GM12878 (cell line): ENCODE data around the gene CAPRIN2. TPM values are rescaled to one million over a fixed set of nuclear protein-coding genes. Genes with fewer than 3 reads are reported as not detected.

Experiments used
- ATAC-seq: fragments of 200-7000 bp; cut with Tn5 transposase; 3 replicates; pipeline ENCODE4 v1.9.1; 2020; ENCODE audit warnings: mild to moderate bottlenecking, moderate library complexity
- BruUV-seq: library from RNA; stranded (reverse); fragments of 400-500 nt; replicated peaks from 2 replicates; lab custom pipeline; 2021; lab: Mats Ljungman, UMichigan
- CTCF ChIA-PET: fragments of 300-600 bp; sonication (Branson Sonifier 250); formaldehyde crosslinking; extraction: SDS; loops from one replicate; lab custom pipeline; 2021; ENCODE audit warnings: inconsistent platforms; lab: Yijun Ruan, JAX
- POLR2A ChIA-PET: fragments of 350-600 bp; formaldehyde crosslinking; extraction: SDS; loops from one replicate; lab custom pipeline; 2021; ENCODE audit warnings: inconsistent platforms; lab: Charles Lee
- RAD21 ChIA-PET: fragments of 300-600 bp; sonication (Branson Sonifier 250); formaldehyde crosslinking; loops from one replicate; lab custom pipeline; 2023; ENCODE audit warnings: antibody characterized with exemption; ENCODE audit not compliant: unreplicated experiment; lab: Charles Lee
- SMC1A ChIA-PET: fragments of 300-600 bp; sonication (Branson Sonifier 250); formaldehyde crosslinking; loops from one replicate; lab custom pipeline; 2023; ENCODE audit not compliant: unreplicated experiment, uncharacterized antibody; lab: Charles Lee
- DNase-seq: peaks from one replicate; pipeline ENCODE4 v3.0.0-alpha.2; 2011; ENCODE audit warnings: low read depth, low spot score
- FAIRE-seq: peaks from 3 replicates; lab custom pipeline; 2011; peaks lifted over from hg19 to GRCh38; lab: Jason Lieb, UNC
- H2AFZ ChIP-seq: 2 replicates; pipeline ENCODE4 v1.6.0; 2011; ENCODE audit warnings: low read depth, low read length, control low read depth; ENCODE audit not compliant: control insufficient read depth
- H3K27ac ChIP-seq: 2 replicates; pipeline ENCODE4 v1.5.1; 2011; ENCODE audit warnings: control low read depth; ENCODE audit not compliant: control insufficient read depth, insufficient read depth
- H3K27me3 ChIP-seq, 2 experiments: replicated peaks in 1 of 2; 2 replicates each; pipeline versions ENCODE4 v1.6.0 to v1.6.1; 2011; ENCODE audit warnings: low read length in 1 of 2; ENCODE audit not compliant: control insufficient read depth in 2 of 2, insufficient read depth in 2 of 2
- H3K36me3 ChIP-seq, 2 experiments: 2 replicates each; pipeline ENCODE4 v1.5.1; 2011; ENCODE audit warnings: low read length in 1 of 2; ENCODE audit not compliant: control insufficient read depth in 2 of 2, insufficient read depth in 2 of 2
- H3K4me1 ChIP-seq: 2 replicates; pipeline ENCODE4 v1.6.1; 2011; ENCODE audit warnings: mild to moderate bottlenecking, low read length, moderate library complexity, mixed read lengths; ENCODE audit not compliant: control insufficient read depth, insufficient read depth
- H3K4me2 ChIP-seq: 2 replicates; pipeline ENCODE4 v1.6.0; 2011; ENCODE audit warnings: control low read depth; ENCODE audit not compliant: control insufficient read depth, insufficient read depth
- H3K4me3 ChIP-seq: fragments of 200-600 bp; sonication (generic); 2 replicates; pipeline ENCODE4 v1.5.1; 2016
- H3K79me2 ChIP-seq: 2 replicates; pipeline ENCODE4 v1.6.0; 2011; ENCODE audit warnings: low read length; ENCODE audit not compliant: control insufficient read depth, insufficient read depth
- H3K9ac ChIP-seq: 2 replicates; pipeline ENCODE4 v1.8.0; 2011; ENCODE audit warnings: low read length, control low read depth, mixed read lengths; ENCODE audit not compliant: control insufficient read depth, insufficient read depth
- H3K9me3 ChIP-seq: replicated peaks from 3 replicates; pipeline ENCODE4 v1.5.1; 2011; ENCODE audit warnings: mild to moderate bottlenecking, low read length; ENCODE audit not compliant: control insufficient read depth, insufficient read depth
- H4K20me1 ChIP-seq: 2 replicates; pipeline ENCODE4 v1.6.0; 2011; ENCODE audit not compliant: control insufficient read depth, insufficient read depth
- BCL11A ChIP-seq: IDR thresholded peaks from 2 replicates; pipeline ENCODE4 v1.6.1; 2011; ENCODE audit warnings: low read depth, low read length
- BHLHE40 ChIP-seq, 2 experiments: fragments of 450-650 bp in 1 of 2; IDR thresholded peaks; 2 replicates each; pipeline ENCODE4 v1.6.1; 2011 to 2017; ENCODE audit warnings: low read depth in 2 of 2, borderline replicate concordance in 1 of 2, improper control_type of control experiment in 1 of 2, low read length in 1 of 2, mild to moderate bottlenecking in 1 of 2
- CBFB ChIP-seq: IDR thresholded peaks from 2 replicates; pipeline ENCODE4 v1.6.1; 2016; ENCODE audit warnings: antibody characterized with exemption, low read depth
- HDGF ChIP-seq: fragments of 450-650 bp; IDR thresholded peaks from 2 replicates; pipeline ENCODE4 v1.6.1; 2016; ENCODE audit warnings: antibody characterized with exemption
- KDM1A ChIP-seq: fragments of 200-600 bp; sonication (generic); IDR thresholded peaks from 2 replicates; pipeline ENCODE4 v1.6.1; 2016; ENCODE audit warnings: borderline replicate concordance
- NFYB ChIP-seq: IDR thresholded peaks from 2 replicates; pipeline ENCODE4 v1.6.1; 2011; ENCODE audit warnings: low read depth, mild to moderate bottlenecking, low read length, improper control_type of control experiment, moderate library complexity; ENCODE audit not compliant: insufficient read depth
- NR2C1 ChIP-seq: fragments of 450-650 bp; IDR thresholded peaks from 2 replicates; pipeline ENCODE4 v1.6.1; 2017; ENCODE audit warnings: antibody characterized with exemption, mild to moderate bottlenecking, moderate library complexity
- NR2F1 ChIP-seq: fragments of 450-650 bp; conservative IDR thresholded peaks from 2 replicates; pipeline ENCODE4 v1.6.1; 2017; ENCODE audit warnings: mild to moderate bottlenecking
- NRF1 ChIP-seq: conservative IDR thresholded peaks from 2 replicates; pipeline ENCODE4 v1.6.1; 2011; ENCODE audit warnings: mild to moderate bottlenecking, low read depth, low read length, improper control_type of control experiment
- POLR2AphosphoS5 ChIP-seq: IDR thresholded peaks from 2 replicates; pipeline ENCODE4 v1.6.1; 2011; ENCODE audit warnings: mild to moderate bottlenecking, low read length, inconsistent platforms
- RCOR1 ChIP-seq: conservative IDR thresholded peaks from 2 replicates; pipeline ENCODE4 v1.6.1; 2012; ENCODE audit warnings: low read depth, low read length, improper control_type of control experiment
- RUNX3 ChIP-seq: IDR thresholded peaks from 2 replicates; pipeline ENCODE4 v1.6.1; 2012; ENCODE audit warnings: low read length, inconsistent platforms
- SMAD5 ChIP-seq: IDR thresholded peaks from 2 replicates; pipeline ENCODE4 v1.6.1; 2016; ENCODE audit warnings: antibody characterized with exemption, low read depth
- TARDBP ChIP-seq: IDR thresholded peaks from 2 replicates; pipeline ENCODE4 v1.6.1; 2016; ENCODE audit warnings: borderline replicate concordance
- ZZZ3 ChIP-seq: IDR thresholded peaks from 2 replicates; pipeline ENCODE4 v1.6.1; 2011; ENCODE audit warnings: low read depth; ENCODE audit not compliant: control insufficient read depth, insufficient read length
- WGBS: methylation state at CpG from one replicate; pipeline ENCODE4 v1.1.6; 2016; ENCODE audit warnings: low lambda C conversion rate; ENCODE audit not compliant: insufficient replicate concordance, insufficient coverage; ENCODE audit errors: missing lambda C conversion rate; 5-methylcytosine and 5-hydroxymethylcytosine counted together
- in situ Hi-C: fragments of 300-500 bp; cut with MboI; formaldehyde crosslinking; loops from 9 replicates; pipeline ENCODE4 v1.14.3; 2018; ENCODE audit warnings: mixed read lengths
- intact Hi-C: fragments of 100-400 bp; cut with micrococcal nuclease; formaldehyde crosslinking; loops from one replicate; pipeline ENCODE4 v1.14.2; 2022; ENCODE audit not compliant: unreplicated experiment
- polyA plus RNA-seq, 11 experiments: library from polyadenylated mRNA; depleted of rRNA in 4 of 11; unstranded in 6 of 11; stranded (reverse) in 5 of 11; fragments of >200 nt; fragmentation: Nextera tagmentation in 4 of 11; fragmentation: Illumina TruSeq in 1 of 11; extraction: Ambion mirVana in 4 of 11; extraction: Trizol in 1 of 11; gene quantifications; 1 replicate in 1 of 11; 2 replicates in 10 of 11; pipeline versions ENCODE4 v1.2.1 to v1.2.3, GENCODE V29; 2011 to 2016; ENCODE audit warnings: inconsistent platforms in 2 of 11, missing spikeins in 2 of 11, low read depth in 1 of 11
- total RNA-seq, 4 experiments: library from RNA; depleted of rRNA in 3 of 4; stranded (reverse); fragments of >200 nt in 3 of 4; fragmentation: Illumina TruSeq in 1 of 4; extraction: Trizol in 1 of 4; gene quantifications; 2 replicates each; pipeline versions ENCODE4 v1.2.1 to v1.2.3, GENCODE V29; 2013 to 2021
- TF ChIP-seq, protein P1 (sequence below): fragments of 450-650 bp; conservative IDR thresholded peaks from 2 replicates; pipeline ENCODE4 v1.6.1; 2017; ENCODE audit warnings: mild to moderate bottlenecking, moderate library complexity
- TF ChIP-seq, protein P2 (sequence below): IDR thresholded peaks from 2 replicates; pipeline ENCODE4 v1.6.1; 2012; ENCODE audit warnings: low read depth, low read length, improper control_type of control experiment

Gene CAPRIN2
- total and polyA plus RNA-seq, 10 of the 15 experiments (the other 5 are each of a cell fraction or from before 2014, with no cell fraction given), result 1.2 to 13.6 (median 8.2) TPM

- no peak for TF ChIP-seq BHLHE40 (IDR thresholded peaks at IDR 0.05; ENCODE audit: borderline replicate concordance in 1 of 2, low read depth in 2 of 2, low read length in 1 of 2)
- no peak for TF ChIP-seq NRF1
- TF ChIP-seq HDGF, result no peak
Observed at GRCh38 chr12:30687265-30687986, 67.3 kb downstream of the CAPRIN2 start (continued).

DNA sequence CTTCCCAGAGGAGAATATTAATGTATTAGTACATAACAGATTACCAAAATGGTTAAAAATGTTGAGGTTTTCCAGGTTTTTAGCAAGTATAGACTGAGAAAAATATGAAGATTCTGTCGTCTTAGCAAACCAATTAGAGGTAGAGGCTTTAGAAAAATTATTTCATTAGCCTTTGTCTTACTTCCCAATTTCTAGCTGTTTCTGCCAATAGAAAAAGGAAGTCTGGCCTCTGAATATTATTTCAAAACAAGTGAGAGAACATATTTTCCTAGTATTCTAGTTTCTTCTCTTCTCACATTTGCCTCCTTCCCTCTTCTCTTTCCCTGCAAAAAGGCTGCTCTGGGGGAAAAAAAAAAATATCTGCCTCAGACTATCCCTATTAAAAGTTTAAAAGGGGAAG lies 75.5 kb downstream of the CAPRIN2 start:
- ChIA-PET CTCF (interaction anchor here (0.8 kb wide), 1 partner anchor 17 kb away, joined by 5 read pairs; the partner anchor contains the start of gene IPO8), SMC1A (interaction anchor here (0.6 kb wide), 1 partner anchor 153 kb away, joined by 4 read pairs; no protein-coding TSS in a partner anchor), RAD21 (no interaction called here), POLR2A (no interaction called here)
- Histone ChIP-seq H3K79me2 (no peaks in the 10 kb centered on the region), H2AFZ (no peak overlapping the region), H3K27me3 (no peaks in the 10 kb centered on the region), H3K36me3 (peaks cover 0 to 16% of the 10 kb centered on the region in 2 experiments; a peak in 1 of 4 replicates), H3K4me2 (no peak overlapping the region), H3K9ac (no peak overlapping the region), H4K20me1 (no peaks in the 10 kb centered on the region), H3K4me1 (no peaks in the 10 kb centered on the region), H3K9me3 (no peaks in the 10 kb centered on the region), H3K27ac (no peak overlapping the region), H3K4me3 (no peak overlapping the region)
- no TSS peak for BruUV-seq
- 95% methylated on average over 1 of the region's 1 CpG for WGBS
- DNase-seq (no peak), FAIRE-seq (no peak), ATAC-seq (no peak)
- intact Hi-C loops, result no loop called here
- in situ Hi-C loops, result no loop called here
- TF ChIP-seq BCL11A (no peak), RCOR1 (no peak), CBFB (no peak), KDM1A (no peak), TARDBP (no peak), NR2C1 (no peak), POLR2AphosphoS5 (no peak), SMAD5 (no peak), ZZZ3 (no peak), NR2F1 (no peak), NFYB (no peak), RUNX3 (no peak)
- TF ChIP-seq, protein P1, sequence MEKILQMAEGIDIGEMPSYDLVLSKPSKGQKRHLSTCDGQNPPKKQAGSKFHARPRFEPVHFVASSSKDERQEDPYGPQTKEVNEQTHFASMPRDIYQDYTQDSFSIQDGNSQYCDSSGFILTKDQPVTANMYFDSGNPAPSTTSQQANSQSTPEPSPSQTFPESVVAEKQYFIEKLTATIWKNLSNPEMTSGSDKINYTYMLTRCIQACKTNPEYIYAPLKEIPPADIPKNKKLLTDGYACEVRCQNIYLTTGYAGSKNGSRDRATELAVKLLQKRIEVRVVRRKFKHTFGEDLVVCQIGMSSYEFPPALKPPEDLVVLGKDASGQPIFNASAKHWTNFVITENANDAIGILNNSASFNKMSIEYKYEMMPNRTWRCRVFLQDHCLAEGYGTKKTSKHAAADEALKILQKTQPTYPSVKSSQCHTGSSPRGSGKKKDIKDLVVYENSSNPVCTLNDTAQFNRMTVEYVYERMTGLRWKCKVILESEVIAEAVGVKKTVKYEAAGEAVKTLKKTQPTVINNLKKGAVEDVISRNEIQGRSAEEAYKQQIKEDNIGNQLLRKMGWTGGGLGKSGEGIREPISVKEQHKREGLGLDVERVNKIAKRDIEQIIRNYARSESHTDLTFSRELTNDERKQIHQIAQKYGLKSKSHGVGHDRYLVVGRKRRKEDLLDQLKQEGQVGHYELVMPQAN, result no peak
- TF ChIP-seq, protein P2, sequence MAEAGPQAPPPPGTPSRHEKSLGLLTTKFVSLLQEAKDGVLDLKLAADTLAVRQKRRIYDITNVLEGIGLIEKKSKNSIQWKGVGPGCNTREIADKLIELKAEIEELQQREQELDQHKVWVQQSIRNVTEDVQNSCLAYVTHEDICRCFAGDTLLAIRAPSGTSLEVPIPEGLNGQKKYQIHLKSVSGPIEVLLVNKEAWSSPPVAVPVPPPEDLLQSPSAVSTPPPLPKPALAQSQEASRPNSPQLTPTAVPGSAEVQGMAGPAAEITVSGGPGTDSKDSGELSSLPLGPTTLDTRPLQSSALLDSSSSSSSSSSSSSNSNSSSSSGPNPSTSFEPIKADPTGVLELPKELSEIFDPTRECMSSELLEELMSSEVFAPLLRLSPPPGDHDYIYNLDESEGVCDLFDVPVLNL, result no peak
